Endothelial cell of umbilical vein (primary cell): ENCODE results near the gene LIPM. TPM values are rescaled to one million over a fixed set of nuclear protein-coding genes. Genes with fewer than 3 reads are reported as not detected.

Source experiments
- BruUV-seq: library from RNA; stranded (reverse); fragments of 400-500 nt; replicated peaks from 2 replicates; lab custom pipeline; 2021; lab: Mats Ljungman, UMichigan
- CTCF ChIA-PET: fragments of 300-600, 350-600 bp; sonication (Branson Sonifier 250); formaldehyde crosslinking; loops from one replicate; lab custom pipeline; 2021; ENCODE audit warnings: antibody characterized with exemption, inconsistent platforms; lab: Charles Lee
- POLR2A ChIA-PET: fragments of 300-600, 350-600 bp; sonication (Branson Sonifier 250); formaldehyde crosslinking; loops from one replicate; lab custom pipeline; 2021; ENCODE audit warnings: antibody characterized with exemption, inconsistent platforms; lab: Charles Lee
- DNase-seq: peaks from one replicate; pipeline ENCODE4 v3.0.0-alpha.2; 2011; ENCODE audit warnings: low read depth, low spot score
- FAIRE-seq: peaks from 2 replicates; lab custom pipeline; 2011; peaks lifted over from hg19 to GRCh38; lab: Jason Lieb, UNC
- H2AFZ ChIP-seq: 2 replicates; pipeline ENCODE4 v1.6.0; 2012; ENCODE audit warnings: low read depth, low read length, control low read depth, inconsistent platforms
- H3K27ac ChIP-seq: 2 replicates; pipeline ENCODE4 v1.5.1; 2011; ENCODE audit warnings: low read depth, mild to moderate bottlenecking, control low read depth, low read length, moderate library complexity; ENCODE audit not compliant: insufficient read depth
- H3K27me3 ChIP-seq, 2 experiments: 2 replicates each; pipeline versions ENCODE4 v1.6.0 to v1.6.1; 2011; ENCODE audit warnings: low read length in 2 of 2, mixed read lengths in 1 of 2; ENCODE audit not compliant: control insufficient read depth in 2 of 2, insufficient read depth in 2 of 2
- H3K36me3 ChIP-seq, 2 experiments: 2 replicates in 1 of 2; 3 replicates in 1 of 2; pipeline ENCODE4 v1.5.1; 2011; ENCODE audit warnings: low read length in 2 of 2, mild to moderate bottlenecking in 1 of 2, moderate library complexity in 1 of 2; ENCODE audit not compliant: control insufficient read depth in 2 of 2, insufficient read depth in 2 of 2; ENCODE audit errors: extremely low read depth in 1 of 2
- H3K4me1 ChIP-seq: 3 replicates; pipeline ENCODE4 v1.5.1; 2011; ENCODE audit warnings: mild to moderate bottlenecking, low read length; ENCODE audit not compliant: control insufficient read depth, insufficient read depth; ENCODE audit errors: extremely low read depth
- H3K4me2 ChIP-seq: 2 replicates; pipeline ENCODE4 v1.6.1; 2011; ENCODE audit warnings: low read length, control low read depth, mixed read lengths; ENCODE audit not compliant: insufficient read depth
- H3K4me3 ChIP-seq, 3 experiments: fragments of 200-600 bp in 1 of 3; sonication (generic), shearing (Covaris generic) in 1 of 3; replicated peaks in 1 of 3; 2 replicates each; pipeline ENCODE4 v1.5.1; 2011 to 2016; ENCODE audit warnings: control low read depth in 3 of 3, low read length in 3 of 3, mild to moderate bottlenecking in 2 of 3, inconsistent platforms in 1 of 3, low read depth in 1 of 3, moderate library complexity in 1 of 3; ENCODE audit not compliant: insufficient read depth in 1 of 3
- H3K79me2 ChIP-seq: 2 replicates; pipeline ENCODE4 v1.6.0; 2012; ENCODE audit warnings: low read length, inconsistent platforms; ENCODE audit not compliant: control insufficient read depth, insufficient read depth
- H3K9ac ChIP-seq: replicated peaks from 2 replicates; pipeline ENCODE3; 2011; ENCODE audit warnings: low read length, control low read depth; ENCODE audit not compliant: insufficient read depth; ENCODE audit errors: extremely low read depth
- H3K9me1 ChIP-seq: replicated peaks from 3 replicates; pipeline ENCODE4 v1.6.0; 2011; ENCODE audit warnings: mild to moderate bottlenecking, low read length; ENCODE audit not compliant: control insufficient read depth, insufficient read depth; ENCODE audit errors: extremely low read depth
- H3K9me3 ChIP-seq: replicated peaks from 2 replicates; pipeline ENCODE4 v1.5.1; 2012; ENCODE audit warnings: low read length, inconsistent platforms; ENCODE audit not compliant: control insufficient read depth, insufficient read depth
- H4K20me1 ChIP-seq: replicated peaks from 2 replicates; pipeline ENCODE3; 2011; ENCODE audit warnings: mild to moderate bottlenecking, low read length; ENCODE audit not compliant: control insufficient read depth, insufficient read depth; ENCODE audit errors: extremely low read depth
- EZH2 ChIP-seq: IDR thresholded peaks from 2 replicates; pipeline ENCODE4 v1.6.1; 2012; ENCODE audit warnings: borderline replicate concordance, low read depth, mild to moderate bottlenecking, moderate library complexity, low read length, inconsistent platforms; ENCODE audit not compliant: severe bottlenecking
- FOS ChIP-seq: IDR thresholded peaks from 2 replicates; pipeline ENCODE4 v1.6.1; 2011; ENCODE audit warnings: mild to moderate bottlenecking, low read length, moderate library complexity, borderline replicate concordance; ENCODE audit not compliant: insufficient read depth
- GATA2 ChIP-seq: IDR thresholded peaks from 2 replicates; pipeline ENCODE4 v1.7.0; 2011; ENCODE audit warnings: low read depth, mild to moderate bottlenecking, moderate library complexity, mixed read lengths, low read length; ENCODE audit not compliant: insufficient read length, insufficient read depth
- JUN ChIP-seq: IDR thresholded peaks from 2 replicates; pipeline ENCODE4 v1.6.1; 2011; ENCODE audit warnings: borderline replicate concordance, low read depth; ENCODE audit not compliant: insufficient read length, insufficient read depth
- MYC ChIP-seq: IDR thresholded peaks from one replicate; pipeline ENCODE4 v1.6.1; 2011; ENCODE audit warnings: mild to moderate bottlenecking, low read depth, low read length
- dilution Hi-C: fragments of 300-500 bp; cut with MboI; formaldehyde crosslinking; loops from one replicate; pipeline ENCODE4 v1.15.0; 2019; ENCODE audit warnings: low sequenced_read_pairs; ENCODE audit not compliant: extremely low pct_ligation_motif_present
- intact Hi-C: fragments of 100-400 bp; cut with micrococcal nuclease; formaldehyde crosslinking; loops from one replicate; pipeline ENCODE4 v1.10.0; 2022
- polyA plus RNA-seq, 4 experiments: library from polyadenylated mRNA; depleted of rRNA in 3 of 4; stranded (reverse) in 3 of 4; unstranded in 1 of 4; fragments of >200 nt; gene quantifications; 2 replicates each; pipeline versions ENCODE4 v1.2.1 to v1.2.3, GENCODE V29; 2011 to 2012; ENCODE audit warnings: missing spikeins in 1 of 4
- total RNA-seq: library from RNA; stranded (reverse); gene quantifications from 2 replicates; pipeline ENCODE4 v1.2.3, GENCODE V29; 2021
- TF ChIP-seq, protein P1 (sequence below): IDR thresholded peaks from 2 replicates; pipeline ENCODE4 v1.6.1; 2011; ENCODE audit not compliant: insufficient read depth, insufficient read length
- TF ChIP-seq, protein P2 (sequence below), 2 donors: IDR thresholded peaks; 1 replicate in 1 of 2; 2 replicates in 1 of 2; pipeline ENCODE4 v1.5.1; 2011; ENCODE audit warnings: low read length in 2 of 2, mild to moderate bottlenecking in 2 of 2, moderate library complexity in 2 of 2, control low read depth in 1 of 2, inconsistent platforms in 1 of 2, low read depth in 1 of 2; ENCODE audit not compliant: insufficient read depth in 1 of 2; ENCODE audit errors: extremely low read depth in 1 of 2

The LIPM gene
- total and polyA plus RNA-seq, 2 donors (not counting 3 experiments of a cell fraction or from before 2014, with no cell fraction given) = not detected

DNA sequence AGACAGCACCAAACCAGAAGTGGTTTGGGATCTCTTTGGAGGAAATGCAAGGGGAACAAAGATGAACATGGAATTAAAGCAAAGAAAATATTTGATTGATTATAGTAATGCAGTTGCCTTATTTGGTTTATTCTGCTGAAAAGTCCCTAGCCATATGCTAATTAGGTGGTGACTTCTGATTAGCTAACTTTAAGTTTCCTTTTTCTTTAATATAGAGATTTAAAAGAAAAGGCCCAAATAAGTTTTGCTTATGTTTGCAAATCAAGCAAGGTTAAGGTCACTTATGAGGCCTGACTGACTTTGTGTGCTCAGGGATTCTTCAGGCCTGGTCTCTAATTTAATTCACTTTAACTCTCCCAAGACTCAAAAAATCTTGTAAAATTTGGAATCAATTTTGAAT, 55.3 kb downstream of the LIPM start:
- no peaks in the 10 kb centered on the region for H4K20me1 ChIP-seq
- no peak overlapping the region for H3K9ac ChIP-seq
- no peak overlapping the region for H3K4me2 ChIP-seq
- DNase-seq = no peak
- no peak overlapping the region for H3K27ac ChIP-seq
- intact Hi-C loops = loop anchor here (5.0 kb wide), 1 partner anchor 44 kb away; no protein-coding TSS in a partner anchor
- dilution Hi-C loops = no loop called here
- H3K36me3 ChIP-seq = no peaks in the 10 kb centered on the region
- no peaks in the 10 kb centered on the region for H3K4me1 ChIP-seq
- POLR2A ChIA-PET = no interaction called here
- H3K27me3 ChIP-seq = peaks cover 5 to 9% of the 10 kb centered on the region in 2 experiments
- no TSS peak for BruUV-seq
- no peaks in the 10 kb centered on the region for H3K79me2 ChIP-seq
- no peaks in the 10 kb centered on the region for H3K9me3 ChIP-seq
- CTCF ChIA-PET = interaction anchor here (1.1 kb wide), 1 partner anchor 9 kb away, joined by 4 read pairs; no protein-coding TSS in a partner anchor
- H3K9me1 ChIP-seq = no peaks in the 10 kb centered on the region
- no peak overlapping the region for H2AFZ ChIP-seq
- H3K4me3 ChIP-seq = no peak overlapping the region
- TF ChIP-seq JUN (no peak), EZH2 (no peak), GATA2 (no peak), FOS (no peak), MYC (no peak)
- TF ChIP-seq, protein P1, sequence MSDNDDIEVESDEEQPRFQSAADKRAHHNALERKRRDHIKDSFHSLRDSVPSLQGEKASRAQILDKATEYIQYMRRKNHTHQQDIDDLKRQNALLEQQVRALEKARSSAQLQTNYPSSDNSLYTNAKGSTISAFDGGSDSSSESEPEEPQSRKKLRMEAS = no peak
- TF ChIP-seq, protein P2, sequence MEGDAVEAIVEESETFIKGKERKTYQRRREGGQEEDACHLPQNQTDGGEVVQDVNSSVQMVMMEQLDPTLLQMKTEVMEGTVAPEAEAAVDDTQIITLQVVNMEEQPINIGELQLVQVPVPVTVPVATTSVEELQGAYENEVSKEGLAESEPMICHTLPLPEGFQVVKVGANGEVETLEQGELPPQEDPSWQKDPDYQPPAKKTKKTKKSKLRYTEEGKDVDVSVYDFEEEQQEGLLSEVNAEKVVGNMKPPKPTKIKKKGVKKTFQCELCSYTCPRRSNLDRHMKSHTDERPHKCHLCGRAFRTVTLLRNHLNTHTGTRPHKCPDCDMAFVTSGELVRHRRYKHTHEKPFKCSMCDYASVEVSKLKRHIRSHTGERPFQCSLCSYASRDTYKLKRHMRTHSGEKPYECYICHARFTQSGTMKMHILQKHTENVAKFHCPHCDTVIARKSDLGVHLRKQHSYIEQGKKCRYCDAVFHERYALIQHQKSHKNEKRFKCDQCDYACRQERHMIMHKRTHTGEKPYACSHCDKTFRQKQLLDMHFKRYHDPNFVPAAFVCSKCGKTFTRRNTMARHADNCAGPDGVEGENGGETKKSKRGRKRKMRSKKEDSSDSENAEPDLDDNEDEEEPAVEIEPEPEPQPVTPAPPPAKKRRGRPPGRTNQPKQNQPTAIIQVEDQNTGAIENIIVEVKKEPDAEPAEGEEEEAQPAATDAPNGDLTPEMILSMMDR (IDR thresholded peaks at IDR 0.05; ENCODE audit: extremely low read depth in 1 of 2, insufficient read depth in 1 of 2, low read depth in 1 of 2, low read length in 2 of 2) = no peak
- FAIRE-seq = no peak
